SHP77 (cell line): Measurements from ENCODE around the gene SRGAP2C.
"Not testable (repeated sequence)": the region's sequence is repeated elsewhere in the genome, so short reads cannot be mapped to it uniquely, and the experiment has no call there.

ENCODE experiments used
- DNase-seq, 2 experiments: peaks; one replicate each; lab custom pipeline; 2025; lab: John Stamatoyannopoulos, UW

SRGAP2C gene

DNA sequence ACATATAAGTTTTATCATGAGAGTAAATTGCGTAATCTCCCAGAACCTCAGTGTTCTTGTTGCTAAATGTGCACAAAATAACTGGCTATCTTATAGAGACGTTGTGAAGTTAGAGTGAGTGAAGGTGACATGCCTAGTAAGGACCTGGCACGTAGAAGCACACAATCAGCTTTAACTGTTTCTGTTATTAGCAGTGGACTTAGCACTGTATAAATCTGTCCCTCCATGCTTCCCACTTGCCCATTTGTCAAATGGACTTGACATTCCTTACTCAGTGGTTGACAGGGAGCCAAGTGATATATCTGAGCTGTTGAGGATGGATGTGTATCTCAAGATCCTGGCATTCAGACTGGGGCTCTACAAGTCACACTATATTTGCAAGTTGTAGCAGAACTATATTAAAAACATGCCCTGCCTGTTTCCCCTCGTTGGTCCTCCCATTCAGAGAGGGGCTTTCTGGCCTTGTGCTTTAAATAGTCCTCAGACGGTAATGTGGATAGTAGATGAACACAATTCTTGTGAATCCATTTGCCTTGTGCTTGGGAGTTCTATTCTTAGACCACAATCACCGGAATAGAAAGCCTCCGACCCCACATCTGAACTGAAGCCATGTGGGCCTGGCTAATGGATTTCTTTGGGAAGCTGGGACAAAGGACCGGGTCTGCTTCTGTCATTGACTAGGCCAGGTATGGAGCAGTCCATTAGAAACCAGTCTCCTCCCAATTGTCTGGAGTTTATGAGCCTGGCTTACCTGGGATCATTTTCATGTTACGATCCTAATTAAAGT lies 43.0 kb downstream of the SRGAP2C start:
- DNase-seq: not testable (repeated sequence)

GRCh38 chr1:121230636-121231035 lies 45.9 kb downstream of the SRGAP2C start:
- not testable (repeated sequence) for DNase-seq

GRCh38 chr1:121232445-121233125 lies 47.8 kb downstream of the SRGAP2C start:
- not testable (repeated sequence) for DNase-seq

- not testable (repeated sequence) for DNase-seq
Observed at GRCh38 chr1:121234090-121234759, 49.5 kb downstream of the SRGAP2C start.

DNA sequence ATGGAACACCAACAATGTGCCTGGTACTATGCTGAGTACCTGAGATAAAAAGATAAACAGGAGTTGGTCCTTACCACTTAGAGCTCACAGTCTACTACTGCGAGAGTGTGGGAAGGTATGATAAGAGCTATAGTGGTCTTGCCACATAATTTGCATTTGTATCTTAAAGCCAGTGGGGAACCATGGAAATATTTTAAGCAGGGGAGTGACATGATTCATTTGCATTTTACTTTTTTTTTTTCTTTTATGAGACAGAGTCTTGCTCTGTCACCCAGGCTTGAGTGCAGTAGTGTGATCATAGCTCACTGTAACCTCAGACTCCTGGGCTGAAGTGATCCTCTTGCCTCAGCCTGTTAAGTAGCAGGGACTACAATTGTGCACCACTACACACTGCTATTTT lies 53.6 kb downstream of the SRGAP2C start:
- DNase-seq: not testable (repeated sequence)

- not testable (repeated sequence) for DNase-seq
Observed at GRCh38 chr1:121243913-121244312, 59.1 kb downstream of the SRGAP2C start.

- not testable (repeated sequence) for DNase-seq
Observed at GRCh38 chr1:121246399-121246798, 61.6 kb downstream of the SRGAP2C start.

- not testable (repeated sequence) for DNase-seq
Observed at GRCh38 chr1:121252656-121253055, 67.9 kb downstream of the SRGAP2C start.

DNA sequence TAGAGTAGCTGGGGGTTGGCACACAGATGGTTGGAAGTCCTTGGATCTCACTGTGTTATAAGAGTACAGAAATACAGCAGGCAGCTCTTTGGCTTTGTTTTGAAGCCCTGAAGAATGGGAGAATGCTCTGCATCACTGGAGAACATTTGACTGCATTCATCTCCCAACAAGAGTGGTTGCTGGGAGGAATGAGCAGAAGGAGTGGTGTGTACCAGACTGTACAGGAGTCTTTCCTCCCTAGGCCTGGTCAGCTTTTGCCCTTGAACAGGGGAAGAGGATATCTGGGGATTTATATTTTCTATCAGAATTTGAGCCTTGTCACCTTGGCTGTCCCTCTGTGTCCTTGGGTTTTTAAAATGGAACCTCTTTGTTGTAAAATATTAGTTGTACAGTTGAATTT lies 69.8 kb downstream of the SRGAP2C start:
- DNase-seq: not testable (repeated sequence)

GRCh38 chr1:121257632-121258031 lies 72.9 kb downstream of the SRGAP2C start:
- not testable (repeated sequence) for DNase-seq

DNA sequence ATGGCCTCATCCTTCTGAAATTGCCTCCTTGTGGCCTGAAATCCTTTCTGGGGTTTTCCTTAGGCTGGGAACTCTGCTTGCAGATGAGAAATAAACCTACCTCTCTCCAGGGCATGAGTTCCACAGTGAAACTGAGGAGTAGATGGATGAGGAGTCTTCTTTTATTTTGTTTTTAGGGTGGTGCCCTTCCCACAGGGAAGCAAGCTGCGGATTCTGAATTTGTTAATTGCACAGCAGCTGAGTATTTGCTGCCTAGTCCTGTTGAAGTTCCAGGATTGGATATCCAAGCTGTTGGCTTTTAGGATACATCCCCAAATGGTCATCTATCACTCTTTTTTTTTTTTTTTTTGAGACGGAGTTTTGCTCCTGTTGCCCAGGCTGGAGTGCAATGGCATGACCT lies 73.4 kb downstream of the SRGAP2C start:
- not testable (repeated sequence) for DNase-seq

DNA sequence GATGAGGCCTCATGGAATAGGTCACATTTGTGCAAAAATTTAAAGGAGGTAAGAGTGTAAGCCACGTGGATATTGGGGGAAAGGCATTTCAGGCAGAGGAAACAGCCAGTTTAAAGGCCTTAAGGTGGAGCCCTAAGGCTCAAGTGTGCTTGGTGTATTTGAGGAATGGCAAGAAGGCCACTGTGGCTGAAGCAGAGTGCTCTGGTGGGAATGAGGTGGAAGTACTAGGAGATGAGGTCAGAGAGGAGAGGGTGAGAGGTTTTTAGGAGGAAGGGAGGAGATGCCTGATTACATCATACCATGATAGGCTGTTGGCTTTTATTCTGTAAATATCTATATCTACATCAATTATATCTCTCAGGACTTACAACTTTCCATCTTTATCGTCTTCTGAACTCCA lies 75.4 kb downstream of the SRGAP2C start:
- not testable (repeated sequence) for DNase-seq

- not testable (repeated sequence) for DNase-seq
Observed at GRCh38 chr1:121262163-121262562, 77.4 kb downstream of the SRGAP2C start.

DNA sequence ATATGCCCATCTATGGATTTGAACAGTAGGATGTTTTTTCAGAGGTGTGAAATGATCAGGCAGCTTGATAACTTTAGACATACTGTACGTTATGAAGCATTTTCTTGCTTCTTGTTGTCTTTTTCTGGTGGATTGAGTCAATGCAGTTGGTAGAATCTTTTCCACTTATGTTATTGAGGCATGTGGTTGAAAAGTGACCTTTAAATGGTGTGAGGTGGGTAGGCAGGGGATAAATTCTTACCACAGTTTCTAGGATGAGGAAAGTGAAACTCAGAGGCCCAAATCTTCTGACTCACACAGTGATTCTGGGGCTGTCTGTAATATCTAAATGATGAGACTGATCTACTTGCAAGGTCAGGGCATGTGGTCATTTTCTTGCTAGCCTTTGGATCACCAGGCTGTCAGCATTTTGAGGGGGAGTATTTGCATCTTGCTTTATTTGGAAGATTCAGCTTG lies 79.0 kb downstream of the SRGAP2C start:
- not testable (repeated sequence) for DNase-seq

GRCh38 chr1:121267072-121267471 lies 82.3 kb downstream of the SRGAP2C start:
- not testable (repeated sequence) for DNase-seq

- DNase-seq: not testable (repeated sequence)
Observed at GRCh38 chr1:121269309-121269708, 84.5 kb downstream of the SRGAP2C start.

GRCh38 chr1:121269973-121270372 lies 85.2 kb downstream of the SRGAP2C start:
- not testable (repeated sequence) for DNase-seq

DNA sequence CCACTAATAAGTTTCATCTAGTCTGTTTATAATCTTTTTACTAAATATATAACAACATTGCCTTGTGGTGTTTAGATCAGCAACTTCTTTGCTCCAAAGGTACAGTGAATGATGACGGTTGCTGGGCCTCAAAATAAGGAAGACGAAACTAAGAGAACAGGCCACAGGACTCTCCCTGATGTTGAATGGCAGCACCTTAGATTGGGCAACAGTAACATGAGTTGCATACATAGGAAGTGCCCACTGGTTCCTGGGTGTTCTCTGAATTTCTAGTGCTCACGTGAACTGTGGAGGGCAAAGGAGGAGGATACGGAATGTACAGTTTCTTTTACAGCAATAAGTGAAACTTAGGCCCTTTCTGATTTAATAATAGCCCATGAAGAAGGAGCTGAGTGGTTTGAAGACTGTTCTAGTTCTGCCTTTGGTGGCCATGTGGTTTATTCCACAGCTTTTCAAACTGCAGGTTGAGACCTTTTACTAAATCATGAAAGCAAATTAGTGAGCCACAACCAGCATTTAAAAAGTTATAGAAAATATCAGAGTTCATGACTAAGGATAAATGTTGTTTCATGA lies 86.5 kb downstream of the SRGAP2C start:
- not testable (repeated sequence) for DNase-seq

DNA sequence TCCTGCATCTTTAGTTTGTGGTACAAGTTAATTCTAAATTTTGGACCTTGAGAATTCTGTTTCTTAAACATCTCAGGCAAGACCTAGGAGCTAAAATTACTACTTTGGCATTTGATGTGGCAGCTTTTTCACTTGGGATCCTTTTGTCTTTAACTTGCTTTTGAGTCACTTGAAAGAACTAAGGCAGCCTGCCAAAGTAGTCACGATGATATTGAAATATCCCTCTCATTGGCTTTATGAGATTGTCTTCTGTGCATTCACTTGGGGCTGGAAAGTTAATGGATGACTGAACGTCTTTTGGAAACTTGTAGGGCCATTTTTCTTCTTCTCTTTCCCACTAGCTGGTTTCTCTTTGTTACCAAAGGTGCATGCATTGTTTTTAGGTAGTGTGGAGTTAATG lies 90.7 kb downstream of the SRGAP2C start:
- DNase-seq: not testable (repeated sequence)

GRCh38 chr1:121278202-121278601 lies 93.4 kb downstream of the SRGAP2C start:
- DNase-seq: not testable (repeated sequence)

DNA sequence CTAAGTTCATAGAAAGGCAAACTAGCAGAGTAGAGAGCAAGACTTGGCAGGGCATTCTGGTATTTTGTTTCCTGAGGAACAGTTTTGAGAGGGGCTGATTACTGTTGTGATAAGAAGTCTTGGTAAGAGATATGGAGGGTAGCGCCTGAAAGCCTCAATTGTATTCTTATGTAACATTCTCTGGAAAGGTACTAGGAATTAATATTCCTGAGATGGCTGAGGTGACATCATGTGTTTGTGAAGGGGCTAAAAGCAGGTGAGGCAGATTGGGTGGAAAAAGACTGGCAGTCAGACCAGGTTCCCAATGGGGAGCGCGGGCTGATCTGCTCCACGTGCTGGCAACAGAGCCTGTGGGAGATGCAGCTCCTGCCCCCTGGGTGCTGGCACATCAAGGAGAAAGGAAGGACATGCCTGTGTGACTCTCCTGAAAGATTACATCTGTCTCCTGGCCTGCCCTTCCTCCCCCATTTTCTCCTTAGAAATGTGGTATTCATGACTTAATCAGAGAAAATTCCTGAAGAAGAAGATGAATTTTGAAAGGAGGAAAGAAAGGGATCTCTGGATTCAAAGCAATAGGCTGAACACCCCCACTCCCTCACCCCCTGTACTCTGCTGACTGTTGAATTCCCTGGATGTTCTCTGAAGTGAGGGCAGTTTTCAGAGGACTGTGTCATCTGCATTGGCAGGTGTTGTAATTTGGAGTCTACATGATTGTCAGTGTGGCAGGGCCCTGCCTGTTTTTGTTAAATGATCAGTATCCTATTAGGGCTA lies 94.2 kb downstream of the SRGAP2C start:
- DNase-seq: not testable (repeated sequence)
